ENCODE results near the gene AASDH.

GRCh38 chr4:56408978-56409377, 21.7 kb upstream of the AASDH start:
- no peak for TF ChIP-seq GATA3 (IDR thresholded peaks at IDR 0.05; ENCODE audit: low read depth, low read length)
- no peak for TF ChIP-seq GATA2 (IDR thresholded peaks at IDR 0.05; ENCODE audit: low read depth, low read length)
